ENCODE data around the gene OR4F15.

Gene OR4F15

DNA sequence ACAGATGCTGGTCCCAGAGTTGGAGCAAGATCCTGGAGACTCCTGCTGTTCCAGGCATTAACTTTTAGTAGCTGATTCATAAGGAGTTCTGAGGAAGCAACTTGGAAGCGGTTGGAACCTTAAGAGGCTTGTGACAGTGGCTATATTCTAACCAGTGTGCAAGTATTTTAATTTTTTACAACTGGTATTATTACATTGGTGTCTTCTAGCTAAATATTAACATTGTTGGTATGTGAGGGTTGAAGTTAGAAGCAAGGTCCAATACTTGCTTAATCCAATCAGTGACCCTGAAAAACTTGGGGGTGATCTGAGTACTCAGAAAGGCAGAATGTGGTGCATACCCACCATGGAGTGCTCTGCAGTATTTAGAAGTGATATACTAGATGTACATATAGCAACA lies 1.5 kb upstream of the OR4F15 start:
- no peak overlapping the region for H3K27ac ChIP-seq
- no peak for DNase-seq (ENCODE audit: low spot score)
- TF ChIP-seq, protein P1, sequence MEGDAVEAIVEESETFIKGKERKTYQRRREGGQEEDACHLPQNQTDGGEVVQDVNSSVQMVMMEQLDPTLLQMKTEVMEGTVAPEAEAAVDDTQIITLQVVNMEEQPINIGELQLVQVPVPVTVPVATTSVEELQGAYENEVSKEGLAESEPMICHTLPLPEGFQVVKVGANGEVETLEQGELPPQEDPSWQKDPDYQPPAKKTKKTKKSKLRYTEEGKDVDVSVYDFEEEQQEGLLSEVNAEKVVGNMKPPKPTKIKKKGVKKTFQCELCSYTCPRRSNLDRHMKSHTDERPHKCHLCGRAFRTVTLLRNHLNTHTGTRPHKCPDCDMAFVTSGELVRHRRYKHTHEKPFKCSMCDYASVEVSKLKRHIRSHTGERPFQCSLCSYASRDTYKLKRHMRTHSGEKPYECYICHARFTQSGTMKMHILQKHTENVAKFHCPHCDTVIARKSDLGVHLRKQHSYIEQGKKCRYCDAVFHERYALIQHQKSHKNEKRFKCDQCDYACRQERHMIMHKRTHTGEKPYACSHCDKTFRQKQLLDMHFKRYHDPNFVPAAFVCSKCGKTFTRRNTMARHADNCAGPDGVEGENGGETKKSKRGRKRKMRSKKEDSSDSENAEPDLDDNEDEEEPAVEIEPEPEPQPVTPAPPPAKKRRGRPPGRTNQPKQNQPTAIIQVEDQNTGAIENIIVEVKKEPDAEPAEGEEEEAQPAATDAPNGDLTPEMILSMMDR (IDR thresholded peaks at IDR 0.05), result no peak
- H3K4me3 ChIP-seq, result no peak overlapping the region

DNA sequence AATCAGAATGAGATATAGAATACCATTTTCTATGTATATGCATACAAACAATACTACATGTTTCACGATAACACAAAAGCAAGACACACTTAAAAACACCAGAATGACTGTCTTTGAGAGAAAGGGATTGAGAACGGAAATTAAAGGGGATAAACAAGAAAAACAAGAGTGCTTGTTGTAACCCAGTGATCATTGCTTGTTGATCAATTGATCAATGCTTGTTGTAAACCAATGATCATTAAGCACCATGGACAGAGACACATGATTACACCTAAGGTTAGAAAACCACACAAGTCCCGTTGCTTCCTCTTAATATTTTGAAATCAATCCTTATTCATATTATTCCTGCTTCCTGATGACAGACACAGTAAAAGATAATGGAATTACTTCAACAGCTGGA lies 1.1 kb upstream of the OR4F15 start:
- DNase-seq (ENCODE audit: low spot score), result no peak
- no peak overlapping the region for H3K4me3 ChIP-seq
- TF ChIP-seq, protein P1 (IDR thresholded peaks at IDR 0.05), result no peak
- H3K27ac ChIP-seq, result no peak overlapping the region

DNA sequence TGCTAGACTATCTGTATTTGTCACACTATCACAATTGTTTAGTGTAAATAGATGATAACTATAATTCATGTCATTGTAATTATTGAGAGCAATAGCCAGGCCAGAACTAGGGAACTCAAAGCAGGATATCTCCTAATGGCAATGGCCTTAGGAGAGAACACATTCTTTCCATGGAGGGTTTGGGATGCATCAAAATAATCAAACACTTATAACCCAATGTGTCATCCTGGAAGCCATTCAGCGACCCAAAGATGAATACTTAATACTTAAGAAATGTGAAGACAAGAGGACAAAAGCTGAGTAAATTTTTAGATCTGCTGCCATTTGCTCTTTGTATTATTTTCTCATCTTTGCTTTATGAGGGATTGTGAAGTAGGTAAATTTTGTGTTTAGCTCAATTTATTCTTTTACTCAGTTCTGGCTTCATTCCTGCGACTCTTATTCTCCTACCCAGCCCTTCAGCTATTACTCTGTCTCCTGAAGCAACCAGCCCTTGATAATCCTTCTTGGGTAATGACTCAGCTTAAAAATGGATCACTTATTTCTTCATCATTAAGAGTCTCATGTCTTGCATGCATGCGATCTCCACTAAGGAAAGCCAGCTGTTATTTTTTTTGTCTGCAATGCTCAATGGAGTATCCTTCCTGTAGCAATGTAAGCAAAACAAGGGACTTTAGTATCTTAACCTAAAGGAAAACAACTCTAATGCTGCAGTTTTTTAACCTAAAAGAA lies 2.0 kb downstream of the OR4F15 start:
- TF ChIP-seq, protein P1 (IDR thresholded peaks at IDR 0.05), result no peak
- Histone ChIP-seq H3K4me3 (no peak overlapping the region), H3K27ac (no peak overlapping the region)
- no peak for DNase-seq (ENCODE audit: low spot score)

DNA sequence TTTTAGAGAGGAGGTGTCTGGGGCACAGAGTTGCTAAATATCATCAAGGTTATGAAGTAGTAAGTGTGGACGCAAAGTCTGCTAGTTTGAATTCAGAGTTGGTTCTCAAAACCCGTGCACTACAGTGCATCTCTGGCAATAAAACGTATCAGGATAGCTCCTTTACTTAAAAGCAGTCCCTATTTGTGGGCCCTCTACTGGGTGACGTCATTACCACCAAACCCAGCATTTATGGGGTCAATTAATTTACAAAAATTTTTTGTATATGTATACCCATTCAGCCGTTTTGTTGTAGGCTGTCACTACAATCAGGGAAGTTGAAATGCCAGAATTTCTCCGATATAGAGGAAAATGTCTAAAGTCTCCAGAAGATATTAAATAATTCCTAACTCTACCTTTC lies 8.8 kb downstream of the OR4F15 start:
- DNase-seq (ENCODE audit: low spot score), result no peak
- TF ChIP-seq, protein P1 (IDR thresholded peaks at IDR 0.05), result no peak
- H3K27ac ChIP-seq, result no peak overlapping the region
- no peak overlapping the region for H3K4me3 ChIP-seq

DNA sequence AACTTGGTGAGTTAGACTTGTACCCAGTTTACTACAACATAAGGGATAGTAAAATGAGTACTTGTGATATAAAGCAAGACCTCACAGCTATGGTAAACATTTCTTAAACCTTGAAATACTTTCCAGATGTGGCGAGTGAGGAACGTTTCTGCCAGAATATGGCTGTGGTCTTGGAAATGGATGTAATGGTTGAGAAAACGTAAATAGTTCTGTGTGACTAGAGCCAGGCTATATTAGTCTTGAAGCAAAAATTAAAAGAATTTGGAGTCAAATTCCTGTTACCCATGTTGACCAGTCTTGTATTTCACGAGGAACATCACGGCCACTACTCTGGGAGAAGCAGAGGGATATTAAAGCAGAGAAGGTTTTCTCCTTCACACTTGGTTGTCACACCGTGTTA lies 15.3 kb downstream of the OR4F15 start:
- TF ChIP-seq, protein P1 (IDR thresholded peaks at IDR 0.05), result no peak
- DNase-seq (ENCODE audit: low spot score), result no peak
- H3K4me3 ChIP-seq, result no peak overlapping the region
- no peak overlapping the region for H3K27ac ChIP-seq

DNA sequence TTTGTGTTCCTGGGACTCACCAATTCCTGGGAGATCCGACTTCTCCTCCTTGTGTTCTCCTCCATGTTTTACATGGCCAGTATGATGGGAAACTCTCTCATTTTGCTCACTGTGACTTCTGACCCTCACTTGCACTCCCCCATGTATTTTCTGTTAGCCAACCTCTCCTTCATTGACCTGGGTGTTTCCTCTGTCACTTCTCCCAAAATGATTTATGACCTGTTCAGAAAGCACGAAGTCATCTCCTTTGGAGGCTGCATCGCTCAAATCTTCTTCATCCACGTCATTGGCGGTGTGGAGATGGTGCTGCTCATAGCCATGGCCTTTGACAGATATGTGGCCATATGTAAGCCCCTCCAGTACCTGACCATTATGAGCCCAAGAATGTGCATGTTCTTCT lies 16.8 kb downstream of the OR4F15 start:
- TF ChIP-seq, protein P1 (IDR thresholded peaks at IDR 0.05), result no peak
- no peak overlapping the region for H3K27ac ChIP-seq
- no peak for DNase-seq (ENCODE audit: low spot score)
- no peak overlapping the region for H3K4me3 ChIP-seq

DNA sequence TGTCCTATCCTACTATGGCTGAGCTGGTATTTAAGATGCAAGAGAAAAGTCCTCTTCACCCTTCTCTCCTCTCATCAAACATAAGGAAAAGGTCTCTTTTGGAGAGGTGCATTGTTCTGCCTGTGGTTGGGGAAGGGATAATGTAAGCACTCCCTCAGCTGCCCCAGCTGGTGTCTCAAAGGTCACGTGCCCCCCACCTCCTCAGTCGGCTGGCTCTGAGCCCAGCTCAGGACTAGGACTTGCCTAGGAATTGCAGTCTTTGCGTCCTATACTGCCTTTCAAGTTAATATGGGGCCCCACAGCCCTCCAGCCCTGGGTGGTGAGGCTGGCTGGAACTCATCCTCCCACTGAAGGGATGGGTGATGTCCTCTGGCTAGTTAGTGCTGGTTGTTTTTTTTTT lies 29.7 kb downstream of the OR4F15 start:
- Histone ChIP-seq H3K4me3 (no peak overlapping the region), H3K27ac (no peak overlapping the region)
- DNase-seq (ENCODE audit: low spot score), result no peak
- TF ChIP-seq, protein P1 (IDR thresholded peaks at IDR 0.05), result no peak
